ENCODE measurements around the gene CHD3.
"Not testable (repeated sequence)": the region's sequence is repeated elsewhere in the genome, so short reads cannot be mapped to it uniquely, and the experiment has no call there.

The CHD3 gene

GRCh38 chr17:7862692-7863437 lies 25.7 kb upstream of the CHD3 start:
- TF ChIP-seq SUZ12 (IDR thresholded peaks at IDR 0.05; ENCODE audit: extremely low read depth, insufficient read depth, insufficient read length) (no peak), ZNF274 (IDR thresholded peaks at IDR 0.05; ENCODE audit: low read depth, low read length) (no peak), YY1 (IDR thresholded peaks at IDR 0.05; ENCODE audit: insufficient read depth, insufficient read length) (no peak)
- DNase-seq (ENCODE audit: low read depth, low spot score), result no peak
- H3K4me3 ChIP-seq (ENCODE audit: insufficient read length, low read depth), result no peak overlapping the region
- peak overlapping the region; percentile 57 for H3K9ac ChIP-seq (ENCODE audit: insufficient read length, low read depth)
- H3K9me3 ChIP-seq (ENCODE audit: insufficient read depth, low read length), result peaks cover 5% of the 10 kb centered on the region; the same call in 1 of the 2 replicates
- H3K27me3 ChIP-seq (ENCODE audit: insufficient read depth, insufficient read length), result no peaks in the 10 kb centered on the region
- H3K36me3 ChIP-seq (ENCODE audit: insufficient read depth, insufficient read length, low read length), result peaks cover 43% of the 10 kb centered on the region
- no peaks in the 10 kb centered on the region for H3K4me1 ChIP-seq (ENCODE audit: insufficient read depth, insufficient read length)

- not testable (repeated sequence) for H3K9me3 ChIP-seq (ENCODE audit: insufficient read depth, low read length); H3K27me3 ChIP-seq (ENCODE audit: insufficient read depth, insufficient read length)
- H3K36me3 ChIP-seq (ENCODE audit: insufficient read depth, insufficient read length, low read length), result peaks cover 38% of the 10 kb centered on the region
These were observed 24.2 kb upstream of the CHD3 start for GRCh38 chr17:7864384-7864783.

GRCh38 chr17:7864995-7865650 lies 23.5 kb upstream of the CHD3 start:
- DNase-seq (ENCODE audit: low read depth, low spot score), result no peak
- peaks cover 31% of the 10 kb centered on the region for H3K36me3 ChIP-seq (ENCODE audit: insufficient read depth, insufficient read length, low read length)
- TF ChIP-seq YY1 (IDR thresholded peaks at IDR 0.05; ENCODE audit: insufficient read depth, insufficient read length) (no peak), SUZ12 (IDR thresholded peaks at IDR 0.05; ENCODE audit: extremely low read depth, insufficient read depth, insufficient read length) (no peak), ZNF274 (IDR thresholded peaks at IDR 0.05; ENCODE audit: low read depth, low read length) (no peak)
- H3K9me3 ChIP-seq (ENCODE audit: insufficient read depth, low read length), result peaks cover 5% of the 10 kb centered on the region; the same call in 1 of the 2 replicates
- H3K4me3 ChIP-seq (ENCODE audit: insufficient read length, low read depth), result no peak overlapping the region
- no peaks in the 10 kb centered on the region for H3K27me3 ChIP-seq (ENCODE audit: insufficient read depth, insufficient read length)
- H3K9ac ChIP-seq (ENCODE audit: insufficient read length, low read depth), result no peak overlapping the region
- no peaks in the 10 kb centered on the region for H3K4me1 ChIP-seq (ENCODE audit: insufficient read depth, insufficient read length)

More at GRCh38 chr17:7864384-7864783, 24.2 kb upstream of the CHD3 start:
- not testable (repeated sequence) for DNase-seq (ENCODE audit: low read depth, low spot score); H3K4me1 ChIP-seq (ENCODE audit: insufficient read depth, insufficient read length); H3K4me3 ChIP-seq (ENCODE audit: insufficient read length, low read depth); H3K9ac ChIP-seq (ENCODE audit: insufficient read length, low read depth)

- TF ChIP-seq YY1 (IDR thresholded peaks at IDR 0.05; ENCODE audit: insufficient read depth, insufficient read length) (no peak), SUZ12 (IDR thresholded peaks at IDR 0.05; ENCODE audit: extremely low read depth, insufficient read depth, insufficient read length) (no peak), ZNF274 (IDR thresholded peaks at IDR 0.05; ENCODE audit: low read depth, low read length) (no peak)
- Histone ChIP-seq H3K9me3 (ENCODE audit: insufficient read depth, low read length) (peaks cover 5% of the 10 kb centered on the region; the same call in 1 of the 2 replicates), H3K27me3 (ENCODE audit: insufficient read depth, insufficient read length) (no peaks in the 10 kb centered on the region), H3K36me3 (ENCODE audit: insufficient read depth, insufficient read length, low read length) (peaks cover 11% of the 10 kb centered on the region), H3K9ac (ENCODE audit: insufficient read length, low read depth) (no peak overlapping the region), H3K4me1 (ENCODE audit: insufficient read depth, insufficient read length) (no peaks in the 10 kb centered on the region), H3K4me3 (ENCODE audit: insufficient read length, low read depth) (no peak overlapping the region)
- no peak for DNase-seq (ENCODE audit: low read depth, low spot score)
These were observed 20.7 kb upstream of the CHD3 start for GRCh38 chr17:7867881-7868329.

- TF ChIP-seq ZNF274 (IDR thresholded peaks at IDR 0.05; ENCODE audit: low read depth, low read length) (no peak), YY1 (IDR thresholded peaks at IDR 0.05; ENCODE audit: insufficient read depth, insufficient read length) (no peak), SUZ12 (IDR thresholded peaks at IDR 0.05; ENCODE audit: extremely low read depth, insufficient read depth, insufficient read length) (no peak)
- H3K27me3 ChIP-seq (ENCODE audit: insufficient read depth, insufficient read length), result no peaks in the 10 kb centered on the region
- no peaks in the 10 kb centered on the region for H3K4me1 ChIP-seq (ENCODE audit: insufficient read depth, insufficient read length)
- no peak for DNase-seq (ENCODE audit: low read depth, low spot score)
- H3K4me3 ChIP-seq (ENCODE audit: insufficient read length, low read depth), result no peak overlapping the region
- H3K9ac ChIP-seq (ENCODE audit: insufficient read length, low read depth), result no peak overlapping the region
- H3K9me3 ChIP-seq (ENCODE audit: insufficient read depth, low read length), result no peaks in the 10 kb centered on the region
- no peaks in the 10 kb centered on the region for H3K36me3 ChIP-seq (ENCODE audit: insufficient read depth, insufficient read length, low read length)
These were observed 15.5 kb upstream of the CHD3 start for GRCh38 chr17:7873051-7873450.

GRCh38 chr17:7875804-7876370 lies 12.7 kb upstream of the CHD3 start:
- TF ChIP-seq SUZ12 (IDR thresholded peaks at IDR 0.05; ENCODE audit: extremely low read depth, insufficient read depth, insufficient read length) (no peak), ZNF274 (IDR thresholded peaks at IDR 0.05; ENCODE audit: low read depth, low read length) (no peak), YY1 (IDR thresholded peaks at IDR 0.05; ENCODE audit: insufficient read depth, insufficient read length) (no peak)
- Histone ChIP-seq H3K9ac (ENCODE audit: insufficient read length, low read depth) (no peak overlapping the region), H3K27me3 (ENCODE audit: insufficient read depth, insufficient read length) (no peaks in the 10 kb centered on the region), H3K4me3 (ENCODE audit: insufficient read length, low read depth) (no peak overlapping the region), H3K4me1 (ENCODE audit: insufficient read depth, insufficient read length) (no peaks in the 10 kb centered on the region), H3K9me3 (ENCODE audit: insufficient read depth, low read length) (no peaks in the 10 kb centered on the region), H3K36me3 (ENCODE audit: insufficient read depth, insufficient read length, low read length) (peaks cover 20% of the 10 kb centered on the region)
- no peak for DNase-seq (ENCODE audit: low read depth, low spot score)

GRCh38 chr17:7878234-7878633 lies 10.4 kb upstream of the CHD3 start:
- DNase-seq (ENCODE audit: low read depth, low spot score), result no peak
- H3K9me3 ChIP-seq (ENCODE audit: insufficient read depth, low read length), result no peaks in the 10 kb centered on the region
- peaks cover 33% of the 10 kb centered on the region for H3K36me3 ChIP-seq (ENCODE audit: insufficient read depth, insufficient read length, low read length)
- no peak for TF ChIP-seq YY1 (IDR thresholded peaks at IDR 0.05; ENCODE audit: insufficient read depth, insufficient read length)
- H3K9ac ChIP-seq (ENCODE audit: insufficient read length, low read depth), result no peak overlapping the region
- H3K27me3 ChIP-seq (ENCODE audit: insufficient read depth, insufficient read length), result no peaks in the 10 kb centered on the region
- no peaks in the 10 kb centered on the region for H3K4me1 ChIP-seq (ENCODE audit: insufficient read depth, insufficient read length)
- no peak overlapping the region for H3K4me3 ChIP-seq (ENCODE audit: insufficient read length, low read depth)

All from NT2/D1 (cell line).